HEK293T (cell line): ENCODE results near the gene NDUFV1.

Experiments
- CTCF ChIA-PET: fragments of 350-600 bp; formaldehyde crosslinking; extraction: SDS; loops from one replicate; lab custom pipeline; 2021; ENCODE audit warnings: antibody characterized with exemption, inconsistent platforms; lab: Yijun Ruan, JAX
- POLR2A ChIA-PET: fragments of 350-600 bp; formaldehyde crosslinking; extraction: SDS; loops from one replicate; lab custom pipeline; 2020; ENCODE audit warnings: antibody characterized with exemption, inconsistent platforms; lab: Yijun Ruan, JAX
- DNase-seq: peaks from one replicate; pipeline ENCODE4 v3.0.0; 2012; ENCODE audit warnings: mixed read lengths; ENCODE audit errors: extremely low spot score
- ARNT ChIP-seq: fragments of 450-650 bp; IDR thresholded peaks from 2 replicates; pipeline ENCODE4 v1.6.1; 2017; ENCODE audit warnings: mild to moderate bottlenecking
- BHLHE40 ChIP-seq: fragments of 450-650 bp; IDR thresholded peaks from 2 replicates; pipeline ENCODE4 v1.6.1; 2016; ENCODE audit warnings: mild to moderate bottlenecking, moderate library complexity, borderline replicate concordance
- CTBP1 ChIP-seq: fragments of 450-650 bp; IDR thresholded peaks from 2 replicates; pipeline ENCODE4 v1.6.1; 2016; ENCODE audit warnings: borderline replicate concordance
- ELF4 ChIP-seq: fragments of 450-650 bp; IDR thresholded peaks from 2 replicates; pipeline ENCODE4 v1.6.1; 2017; ENCODE audit warnings: antibody characterized with exemption
- FOXA1 ChIP-seq: fragments of 450-650 bp; IDR thresholded peaks from 2 replicates; pipeline ENCODE4 v1.6.1; 2016; ENCODE audit warnings: mild to moderate bottlenecking
- FOXK2 ChIP-seq: fragments of 450-650 bp; IDR thresholded peaks from 2 replicates; pipeline ENCODE4 v1.6.1; 2016; ENCODE audit warnings: mild to moderate bottlenecking
- FOXM1 ChIP-seq: fragments of 450-650 bp; IDR thresholded peaks from 2 replicates; pipeline ENCODE4 v1.6.1; 2017; ENCODE audit warnings: mild to moderate bottlenecking, borderline replicate concordance
- HDGF ChIP-seq: fragments of 450-650 bp; IDR thresholded peaks from 2 replicates; pipeline ENCODE4 v1.6.1; 2017; ENCODE audit warnings: antibody characterized with exemption, borderline replicate concordance
- L3MBTL2 ChIP-seq: fragments of 450-650 bp; conservative IDR thresholded peaks from 2 replicates; pipeline ENCODE4 v1.6.1; 2016; ENCODE audit warnings: mild to moderate bottlenecking
- LEF1 ChIP-seq: fragments of 450-650 bp; IDR thresholded peaks from 2 replicates; pipeline ENCODE4 v1.6.1; 2017; ENCODE audit warnings: mild to moderate bottlenecking, borderline replicate concordance
- NFRKB ChIP-seq: fragments of 450-650 bp; IDR thresholded peaks from 2 replicates; pipeline ENCODE4 v1.6.1; 2016; ENCODE audit warnings: mild to moderate bottlenecking, moderate library complexity
- SP1 ChIP-seq: fragments of 450-650 bp; IDR thresholded peaks from 2 replicates; pipeline ENCODE4 v1.6.1; 2017
- SUZ12 ChIP-seq: fragments of 450-650 bp; IDR thresholded peaks from 2 replicates; pipeline ENCODE4 v1.6.1; 2016; ENCODE audit warnings: mild to moderate bottlenecking
- TARDBP ChIP-seq: fragments of 450-650 bp; IDR thresholded peaks from 2 replicates; pipeline ENCODE4 v1.6.1; 2016
- ZNF384 ChIP-seq: fragments of 450-650 bp; IDR thresholded peaks from 2 replicates; pipeline ENCODE4 v1.6.1; 2016
- TF ChIP-seq, protein P1 (sequence below): fragments of 450-650 bp; IDR thresholded peaks from 2 replicates; pipeline ENCODE4 v1.6.1; 2016

NDUFV1 gene

DNA sequence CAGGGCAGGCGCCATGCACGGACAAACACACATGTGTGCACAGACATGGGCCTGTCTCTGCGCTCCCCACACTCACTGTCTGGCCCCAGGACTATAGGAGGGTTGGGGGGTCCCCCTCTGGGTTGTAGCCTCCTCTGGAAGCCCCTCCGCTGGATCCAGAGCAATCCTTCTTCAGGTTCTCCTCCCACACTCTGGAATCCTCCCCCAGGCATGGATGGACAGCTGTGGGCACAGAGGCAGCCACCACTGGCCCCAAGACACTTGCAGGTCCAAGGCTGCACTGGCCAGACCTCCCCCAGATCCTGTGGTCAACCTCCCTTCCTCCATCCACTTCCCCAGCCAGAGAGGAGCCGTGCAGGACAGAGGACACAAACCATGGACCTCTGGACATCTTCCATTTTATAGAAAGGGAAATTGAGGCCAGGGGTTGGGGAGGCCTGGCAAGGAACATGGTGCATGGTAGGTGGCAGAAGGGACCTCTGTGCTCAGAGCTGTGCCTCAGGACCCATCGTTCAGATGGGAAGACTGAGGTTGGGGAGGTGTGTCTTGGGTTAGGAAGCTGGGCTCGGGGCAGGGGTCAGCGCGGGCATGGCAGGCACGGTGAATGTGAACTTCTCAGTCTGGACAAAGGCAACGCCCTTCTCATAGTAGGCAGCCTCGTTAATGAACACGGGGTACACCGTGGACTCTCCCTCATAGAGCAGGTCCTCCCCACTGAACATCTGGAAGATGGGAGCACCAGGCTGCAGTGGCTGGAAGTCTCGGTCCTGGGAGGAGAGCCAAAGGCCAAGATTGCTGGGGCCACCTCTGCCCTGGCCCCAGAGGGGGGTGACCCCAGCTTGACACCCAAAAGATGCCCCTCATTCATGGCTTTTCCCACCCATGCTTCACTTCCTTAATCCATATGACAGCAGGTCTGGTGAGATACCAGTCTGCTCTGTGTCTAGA, 35.7 kb downstream of the NDUFV1 start:
- CTCF ChIA-PET: no interaction called here
- DNase-seq: no peak
- POLR2A ChIA-PET: no interaction called here
- no peak for TF ChIP-seq ARNT
- TF ChIP-seq FOXA1: no peak
- TF ChIP-seq LEF1: no peak
- no peak for TF ChIP-seq L3MBTL2
- no peak for TF ChIP-seq ELF4
- TF ChIP-seq HDGF: no peak
- no peak for TF ChIP-seq SP1
- TF ChIP-seq SUZ12: no peak
- TF ChIP-seq FOXM1: no peak
- TF ChIP-seq TARDBP: no peak
- TF ChIP-seq FOXK2: no peak
- no peak for TF ChIP-seq BHLHE40
- TF ChIP-seq ZNF384: no peak
- TF ChIP-seq NFRKB: no peak
- TF ChIP-seq, protein P1, sequence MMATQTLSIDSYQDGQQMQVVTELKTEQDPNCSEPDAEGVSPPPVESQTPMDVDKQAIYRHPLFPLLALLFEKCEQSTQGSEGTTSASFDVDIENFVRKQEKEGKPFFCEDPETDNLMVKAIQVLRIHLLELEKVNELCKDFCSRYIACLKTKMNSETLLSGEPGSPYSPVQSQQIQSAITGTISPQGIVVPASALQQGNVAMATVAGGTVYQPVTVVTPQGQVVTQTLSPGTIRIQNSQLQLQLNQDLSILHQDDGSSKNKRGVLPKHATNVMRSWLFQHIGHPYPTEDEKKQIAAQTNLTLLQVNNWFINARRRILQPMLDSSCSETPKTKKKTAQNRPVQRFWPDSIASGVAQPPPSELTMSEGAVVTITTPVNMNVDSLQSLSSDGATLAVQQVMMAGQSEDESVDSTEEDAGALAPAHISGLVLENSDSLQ: no peak

DNA sequence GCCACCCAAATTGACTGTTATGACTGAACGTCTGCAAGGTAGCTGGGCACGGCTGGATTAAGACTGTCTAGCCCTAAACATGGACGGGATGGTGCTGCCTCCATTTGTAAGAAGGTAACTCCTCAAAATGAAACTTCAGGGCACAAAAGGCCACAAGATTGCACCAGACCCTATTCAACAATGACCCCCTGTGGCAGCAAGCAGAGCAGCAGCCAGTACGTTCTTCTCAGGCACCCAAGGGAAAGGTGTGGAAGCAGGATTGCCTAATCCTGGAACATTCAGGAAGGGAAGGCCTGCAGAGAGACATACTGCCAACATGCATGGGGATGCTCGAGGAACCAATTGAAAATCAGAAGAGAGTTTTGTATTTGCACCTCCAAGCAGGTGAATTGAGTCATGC, 37.3 kb downstream of the NDUFV1 start:
- TF ChIP-seq FOXA1 (no peak), NFRKB (no peak), LEF1 (no peak), HDGF (no peak), FOXM1 (no peak), L3MBTL2 (no peak), SP1 (no peak), ARNT (no peak), ZNF384 (no peak), BHLHE40 (no peak), SUZ12 (no peak), FOXK2 (no peak), CTBP1 (no peak)
- TF ChIP-seq, protein P1: no peak
- POLR2A ChIA-PET: no interaction called here
- CTCF ChIA-PET: no interaction called here
- no peak for DNase-seq

DNA sequence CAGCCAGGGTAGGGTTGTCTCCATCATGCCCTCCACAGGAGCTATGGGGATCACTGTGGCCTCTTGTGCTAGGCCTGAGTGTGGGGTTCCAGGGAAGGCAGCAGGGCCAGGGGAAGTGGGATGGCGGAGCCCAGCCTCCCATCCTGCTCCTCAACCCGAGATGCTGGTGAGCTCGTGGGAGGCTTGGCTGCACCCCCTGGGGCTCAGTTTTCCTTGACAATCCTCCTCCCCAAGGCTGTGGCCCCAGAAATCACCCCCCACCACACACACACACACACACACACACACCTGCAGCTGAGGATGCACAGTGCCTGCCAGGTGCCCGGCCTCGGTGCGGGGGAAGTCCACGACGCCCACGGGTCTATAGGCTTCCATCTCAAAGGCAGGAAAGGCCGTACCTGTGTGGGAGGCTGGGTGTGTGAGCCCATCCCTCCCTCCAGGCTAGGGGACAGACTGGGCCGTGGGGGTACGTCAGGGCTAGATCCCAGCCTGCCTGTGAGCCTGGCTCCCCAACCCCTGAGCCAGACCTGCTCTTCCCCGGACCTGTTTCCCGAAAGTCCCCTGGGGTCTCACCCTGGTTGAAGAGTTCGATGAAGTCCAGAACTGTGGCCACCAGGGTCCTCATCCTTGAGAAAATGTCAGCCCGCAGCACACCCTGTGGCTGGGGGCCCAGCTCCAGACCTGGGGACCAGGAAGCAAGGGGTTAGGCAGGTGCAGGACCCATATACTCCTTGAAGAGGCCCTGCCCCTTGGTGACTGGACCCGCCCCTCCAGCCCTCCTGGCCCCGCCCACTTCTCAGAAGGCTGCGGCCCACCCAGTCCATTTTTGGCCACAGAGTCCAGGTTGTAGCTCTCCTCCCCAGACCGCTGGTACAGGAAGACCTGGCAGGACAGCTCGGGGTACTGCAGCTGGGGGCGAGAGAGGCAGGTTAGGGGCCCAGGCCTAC, 38.0 kb downstream of the NDUFV1 start:
- POLR2A ChIA-PET: no interaction called here
- CTCF ChIA-PET: interaction anchor here (0.6 to 0.9 kb wide), 2 partner anchors 14 to 565 kb away, joined by 3 to 4 read pairs; no protein-coding TSS in a partner anchor
- TF ChIP-seq ELF4 (no peak), BHLHE40 (no peak), FOXA1 (no peak), ZNF384 (no peak), LEF1 (no peak), SP1 (no peak), FOXM1 (no peak), ARNT (no peak), NFRKB (no peak), TARDBP (no peak), FOXK2 (no peak), L3MBTL2 (no peak), HDGF (no peak)
- no peak for DNase-seq

DNA sequence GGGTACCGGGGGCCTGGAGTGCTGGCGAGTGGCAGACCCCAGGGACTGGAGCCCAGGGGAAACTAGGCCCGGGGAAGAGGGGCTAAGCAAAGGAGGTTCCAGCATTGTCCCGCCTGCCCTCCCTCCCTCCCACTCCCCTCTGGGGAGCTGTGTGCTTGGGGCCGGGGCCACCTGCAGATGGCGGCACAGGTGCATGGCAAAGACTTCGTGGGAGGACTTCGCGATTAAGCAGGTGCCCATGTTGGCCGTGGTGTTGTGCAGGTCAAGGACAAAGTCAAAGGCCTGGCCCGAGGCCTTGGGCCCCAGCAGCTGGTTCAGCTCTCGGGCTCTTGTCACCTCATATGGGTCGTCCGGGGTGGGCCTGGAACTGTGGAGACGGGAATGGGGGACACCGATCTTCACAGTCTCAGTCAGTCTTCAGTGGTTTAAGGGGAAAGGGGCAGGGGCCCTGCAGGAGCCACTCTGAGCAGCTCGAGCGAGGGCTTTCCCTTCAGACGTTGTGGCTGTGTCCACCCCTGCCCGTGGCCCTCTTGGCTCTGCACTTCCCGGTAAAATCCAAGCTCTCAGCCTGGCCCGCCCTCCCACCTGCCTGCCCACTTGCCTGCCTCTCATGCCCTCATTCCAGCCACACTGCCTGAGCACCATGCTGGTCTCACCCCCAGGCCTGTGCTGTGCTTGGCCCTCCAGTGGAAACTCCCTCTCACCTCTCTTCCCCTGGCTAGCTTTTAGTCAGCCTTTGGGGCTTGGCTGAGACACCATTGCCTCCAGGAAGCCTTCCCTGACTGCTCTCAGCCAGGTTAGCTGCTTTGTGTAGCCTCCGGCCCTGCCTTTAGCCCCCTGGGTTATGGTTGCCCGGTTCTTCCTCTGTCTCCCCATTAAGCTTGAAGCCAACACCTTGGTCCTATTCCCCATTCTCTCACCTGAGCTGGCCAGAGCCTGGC, 39.1 kb downstream of the NDUFV1 start:
- TF ChIP-seq, protein P1: no peak
- no peak for TF ChIP-seq SP1
- TF ChIP-seq BHLHE40: no peak
- TF ChIP-seq FOXM1: no peak
- no peak for TF ChIP-seq ZNF384
- TF ChIP-seq L3MBTL2: no peak
- no peak for TF ChIP-seq FOXA1
- no peak for TF ChIP-seq ELF4
- TF ChIP-seq LEF1: no peak
- no peak for TF ChIP-seq TARDBP
- TF ChIP-seq ARNT: no peak
- no peak for TF ChIP-seq NFRKB
- no peak for TF ChIP-seq CTBP1
- TF ChIP-seq SUZ12: no peak
- no peak for TF ChIP-seq FOXK2
- no peak for TF ChIP-seq HDGF
- POLR2A ChIA-PET: no interaction called here
- CTCF ChIA-PET: interaction anchor here (0.9 kb wide), 1 partner anchor 16 kb away, joined by 4 read pairs; no protein-coding TSS in a partner anchor
- DNase-seq: no peak
